BLaER1 treated with 17β-estradiol and CSF1 and Interleukin-3, amounts not matched to agents 10 nM and 100 nM (cell line): ENCODE measurements around the gene NLRP5.
"Not testable (repeated sequence)": the region's sequence is repeated elsewhere in the genome, so short reads cannot be mapped to it uniquely, and the experiment has no call there.

Source experiments
- H3K27ac ChIP-seq, 11 experiments: shearing (Covaris generic); formaldehyde crosslinking; 2 replicates each; pipeline ENCODE4 v1.8.1; 2022
- H3K27me3 ChIP-seq, 11 experiments: shearing (Covaris generic); formaldehyde crosslinking; 2 replicates each; pipeline ENCODE4 v1.8.1; 2022
- H3K36me3 ChIP-seq, 11 experiments: shearing (Covaris generic); formaldehyde crosslinking; 2 replicates each; pipeline ENCODE4 v1.8.1; 2022
- H3K4me1 ChIP-seq, 10 experiments: shearing (Covaris generic); formaldehyde crosslinking; 2 replicates each; pipeline ENCODE4 v1.8.1; 2022
- H3K4me2 ChIP-seq, 11 experiments: shearing (Covaris generic); formaldehyde crosslinking; 2 replicates each; pipeline ENCODE4 v1.8.1; 2022
- H3K4me3 ChIP-seq, 10 experiments: shearing (Covaris generic); formaldehyde crosslinking; 2 replicates each; pipeline ENCODE4 v1.8.1; 2022
- H3K9ac ChIP-seq, 11 experiments: shearing (Covaris generic); formaldehyde crosslinking; 2 replicates each; pipeline ENCODE4 v1.8.1; 2022
- H3K9me3 ChIP-seq, 11 experiments: shearing (Covaris generic); formaldehyde crosslinking; replicated peaks in 1 of 11; 2 replicates each; pipeline ENCODE4 v1.8.1; 2022
- H4K20me1 ChIP-seq, 11 experiments: shearing (Covaris generic); formaldehyde crosslinking; 2 replicates each; pipeline ENCODE4 v1.8.1; 2022
- Cebpa-rat ChIP-seq, 11 experiments: shearing (Covaris generic); IDR thresholded peaks; 2 replicates each; pipeline ENCODE4 v1.8.1; 2022

Gene NLRP5

DNA sequence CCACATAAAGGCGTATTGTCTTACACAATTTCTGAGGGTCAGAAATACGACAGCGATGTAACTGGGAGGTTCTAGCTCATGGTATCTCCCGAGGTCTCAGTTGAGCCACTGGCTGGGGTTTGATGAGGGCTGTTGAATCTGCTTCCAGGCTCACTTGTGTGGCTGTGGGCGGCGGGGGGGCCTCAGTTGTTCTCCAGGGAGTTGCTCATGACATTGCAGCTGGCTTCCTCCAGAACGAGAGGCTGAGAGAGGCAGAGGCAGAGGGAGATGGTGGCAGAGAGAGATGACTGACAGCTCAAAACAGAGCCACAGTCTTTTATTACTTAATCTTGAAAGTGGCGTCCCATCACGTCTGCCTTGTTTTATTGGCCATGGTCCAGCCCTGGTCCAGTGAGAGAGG lies 6.2 kb upstream of the NLRP5 start:
- Histone ChIP-seq H4K20me1 (no peaks in the 10 kb centered on the region), H3K9ac (no peak overlapping the region), H3K36me3 (no peaks in the 10 kb centered on the region), H3K27ac (no peak overlapping the region), H3K27me3 (no peaks in the 10 kb centered on the region), H3K4me3 (no peak overlapping the region), H3K4me2 (peak overlapping the region in 5 of 11 experiments; percentile 1 to 23 (median 14); a peak in 6 of 22 replicates), H3K9me3 (peaks cover 5 to 24% (median 17%) of the 10 kb centered on the region in 11 experiments; a peak in 18 of 22 replicates), H3K4me1 (peaks cover 0 to 7% (median 0%) of the 10 kb centered on the region in 10 experiments; a peak in 5 of 20 replicates)
- no peak for TF ChIP-seq Cebpa-rat (IDR thresholded peaks at IDR 0.05)

DNA sequence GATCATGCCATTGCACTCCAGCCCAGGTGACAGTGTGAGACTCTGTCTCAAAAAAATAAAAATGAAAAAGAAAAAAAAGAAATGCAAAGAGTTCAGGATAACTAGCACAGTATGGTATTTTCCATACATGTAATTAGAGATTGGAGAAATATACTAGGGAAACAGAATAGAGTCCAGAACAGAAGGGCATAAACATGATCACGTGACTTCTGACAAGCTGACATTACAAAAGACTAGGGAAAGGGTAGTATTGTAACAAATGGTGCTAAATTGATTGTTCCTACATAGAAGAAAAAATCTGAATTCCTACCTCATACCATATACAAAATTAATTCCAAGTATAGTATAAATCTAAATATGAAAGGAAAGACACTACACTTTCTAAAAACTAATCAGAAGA lies 1.3 kb upstream of the NLRP5 start:
- Histone ChIP-seq H3K9ac (no peak overlapping the region), H3K36me3 (no peaks in the 10 kb centered on the region), H3K9me3 (peaks cover 0 to 10% (median 7%) of the 10 kb centered on the region in 11 experiments; a peak in 13 of 22 replicates), H3K4me3 (no peak overlapping the region), H3K4me2 (no peak overlapping the region), H3K4me1 (peaks cover 0 to 6% (median 0%) of the 10 kb centered on the region in 10 experiments; a peak in 5 of 20 replicates), H4K20me1 (no peaks in the 10 kb centered on the region), H3K27me3 (no peaks in the 10 kb centered on the region), H3K27ac (no peak overlapping the region)
- TF ChIP-seq Cebpa-rat (IDR thresholded peaks at IDR 0.05): no peak

DNA sequence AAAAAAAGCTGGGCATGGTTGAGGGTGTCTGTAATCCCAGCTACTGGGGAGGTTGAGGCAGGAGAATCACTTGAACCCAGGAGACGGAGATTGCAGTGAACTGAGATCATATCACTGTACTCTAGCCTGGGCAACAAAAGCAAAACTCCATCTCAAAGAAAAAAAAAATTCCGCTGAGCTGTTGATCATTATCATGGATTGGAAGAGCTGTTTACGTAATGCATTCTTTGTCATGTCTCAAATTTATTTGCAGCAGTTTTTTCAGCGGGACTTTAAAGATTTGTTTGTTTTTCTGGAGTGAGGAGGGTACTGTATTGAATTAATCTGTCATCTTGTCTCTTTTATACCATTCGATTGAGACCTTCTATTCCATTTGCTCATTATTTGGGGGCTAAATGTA lies 4.3 kb downstream of the NLRP5 start:
- no peaks in the 10 kb centered on the region for H4K20me1 ChIP-seq
- TF ChIP-seq Cebpa-rat (IDR thresholded peaks at IDR 0.05): no peak
- H3K27ac ChIP-seq: no peak overlapping the region
- no peak overlapping the region for H3K4me3 ChIP-seq
- no peak overlapping the region for H3K4me2 ChIP-seq
- no peaks in the 10 kb centered on the region for H3K27me3 ChIP-seq
- H3K9ac ChIP-seq: no peak overlapping the region
- no peaks in the 10 kb centered on the region for H3K36me3 ChIP-seq
- peaks cover 0 to 7% (median 0%) of the 10 kb centered on the region in 11 experiments; a peak in 5 of 22 replicates for H3K9me3 ChIP-seq
- no peaks in the 10 kb centered on the region for H3K4me1 ChIP-seq

DNA sequence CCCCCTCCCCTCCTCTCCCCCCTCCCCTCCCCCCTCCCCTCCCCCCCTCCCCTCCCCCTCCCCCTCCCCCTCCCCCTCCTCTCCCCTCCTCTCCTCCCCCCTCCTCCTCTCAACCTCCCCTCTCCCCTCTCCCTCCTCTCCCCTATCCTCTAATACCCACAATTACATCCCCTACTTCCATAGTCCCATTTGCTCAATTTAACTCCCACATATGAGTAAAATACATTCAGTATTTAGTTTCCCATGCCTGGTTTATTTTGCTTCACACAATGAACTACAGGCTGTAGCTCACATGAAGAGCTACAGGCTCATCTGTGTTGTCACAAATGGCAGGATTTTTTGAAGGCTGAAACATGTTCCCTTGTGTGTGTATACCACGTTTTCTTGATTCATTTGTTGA lies 6.9 kb downstream of the NLRP5 start:
- Histone ChIP-seq H4K20me1 (no peaks in the 10 kb centered on the region), H3K4me2 (no peak overlapping the region), H3K9me3 (peaks cover 0 to 22% (median 6%) of the 10 kb centered on the region in 11 experiments; a peak in 7 of 22 replicates), H3K27ac (no peak overlapping the region), H3K4me1 (no peaks in the 10 kb centered on the region), H3K27me3 (no peaks in the 10 kb centered on the region), H3K36me3 (no peaks in the 10 kb centered on the region), H3K9ac (no peak overlapping the region), H3K4me3 (no peak overlapping the region)
- no peak for TF ChIP-seq Cebpa-rat (IDR thresholded peaks at IDR 0.05)

DNA sequence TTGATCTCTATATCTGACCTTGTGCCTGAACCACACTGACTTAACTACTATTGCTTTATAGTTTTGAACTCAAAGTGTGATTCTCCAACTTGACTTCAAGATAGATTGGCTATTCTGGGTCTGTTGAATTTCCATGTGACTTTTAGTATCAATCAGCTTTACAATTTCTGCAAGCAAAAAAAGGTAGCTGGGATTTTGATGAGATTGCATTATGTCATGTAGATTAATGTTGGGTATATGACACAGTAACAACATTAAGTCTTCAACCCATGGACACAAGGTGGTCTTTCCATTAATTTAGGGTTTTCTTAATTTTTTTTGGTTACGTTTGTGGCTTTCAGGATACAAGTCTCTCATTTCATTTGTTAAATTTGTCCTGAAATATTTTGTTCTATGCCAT lies 28.2 kb downstream of the NLRP5 start:
- no peak overlapping the region for H3K4me2 ChIP-seq
- no peaks in the 10 kb centered on the region for H4K20me1 ChIP-seq
- H3K9ac ChIP-seq: no peak overlapping the region
- no peak overlapping the region for H3K4me3 ChIP-seq
- H3K36me3 ChIP-seq: no peaks in the 10 kb centered on the region
- no peak overlapping the region for H3K27ac ChIP-seq
- no peaks in the 10 kb centered on the region for H3K27me3 ChIP-seq
- H3K9me3 ChIP-seq: no peaks in the 10 kb centered on the region
- H3K4me1 ChIP-seq: no peaks in the 10 kb centered on the region
- TF ChIP-seq Cebpa-rat (IDR thresholded peaks at IDR 0.05): no peak

DNA sequence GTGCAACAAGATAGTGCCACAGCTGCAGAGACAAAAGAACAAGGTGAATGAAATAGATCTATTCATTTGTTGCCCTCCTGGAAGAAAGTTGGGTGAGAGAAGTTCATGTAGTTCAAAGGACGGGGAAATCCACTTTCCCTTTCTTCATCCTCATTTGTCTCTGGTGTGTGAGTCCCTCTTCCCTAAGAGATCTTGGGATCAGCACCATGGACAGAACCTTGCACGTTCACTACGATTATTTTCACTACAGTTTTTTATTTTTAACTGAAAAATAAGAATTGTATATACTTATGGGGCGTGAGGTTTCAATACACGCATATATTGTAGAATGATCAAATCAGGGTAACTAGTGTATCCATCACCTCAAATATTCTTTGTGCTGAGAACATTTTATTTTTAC lies 29.2 kb downstream of the NLRP5 start:
- TF ChIP-seq Cebpa-rat (IDR thresholded peaks at IDR 0.05): no peak
- no peak overlapping the region for H3K4me2 ChIP-seq
- no peaks in the 10 kb centered on the region for H3K27me3 ChIP-seq
- H3K9me3 ChIP-seq: no peaks in the 10 kb centered on the region
- H4K20me1 ChIP-seq: no peaks in the 10 kb centered on the region
- no peak overlapping the region for H3K9ac ChIP-seq
- no peaks in the 10 kb centered on the region for H3K4me1 ChIP-seq
- no peaks in the 10 kb centered on the region for H3K36me3 ChIP-seq
- no peak overlapping the region for H3K4me3 ChIP-seq
- H3K27ac ChIP-seq: no peak overlapping the region

DNA sequence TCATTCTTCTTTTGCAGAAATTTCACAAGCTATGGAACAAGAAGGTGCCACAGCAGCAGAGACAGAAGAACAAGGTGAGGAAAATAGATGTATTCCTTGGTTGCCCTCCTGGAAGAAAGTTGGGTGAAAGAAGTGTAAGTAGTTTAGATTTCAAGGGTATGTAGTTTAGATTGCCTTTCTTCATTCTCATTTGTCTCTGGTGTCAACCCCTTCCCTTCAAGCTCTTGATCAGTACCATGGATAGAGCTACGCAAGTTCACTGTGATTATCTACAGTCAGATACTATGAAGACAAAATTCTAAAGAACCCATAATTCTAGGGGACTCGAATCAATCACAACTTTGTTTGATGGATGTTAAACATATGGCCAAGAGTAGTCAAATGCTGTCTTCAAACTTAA lies 32.8 kb downstream of the NLRP5 start:
- H3K27me3 ChIP-seq, H3K9ac ChIP-seq, H3K36me3 ChIP-seq, H3K4me2 ChIP-seq, H3K27ac ChIP-seq, H3K4me1 ChIP-seq, H4K20me1 ChIP-seq, H3K9me3 ChIP-seq, H3K4me3 ChIP-seq: not testable (repeated sequence)

DNA sequence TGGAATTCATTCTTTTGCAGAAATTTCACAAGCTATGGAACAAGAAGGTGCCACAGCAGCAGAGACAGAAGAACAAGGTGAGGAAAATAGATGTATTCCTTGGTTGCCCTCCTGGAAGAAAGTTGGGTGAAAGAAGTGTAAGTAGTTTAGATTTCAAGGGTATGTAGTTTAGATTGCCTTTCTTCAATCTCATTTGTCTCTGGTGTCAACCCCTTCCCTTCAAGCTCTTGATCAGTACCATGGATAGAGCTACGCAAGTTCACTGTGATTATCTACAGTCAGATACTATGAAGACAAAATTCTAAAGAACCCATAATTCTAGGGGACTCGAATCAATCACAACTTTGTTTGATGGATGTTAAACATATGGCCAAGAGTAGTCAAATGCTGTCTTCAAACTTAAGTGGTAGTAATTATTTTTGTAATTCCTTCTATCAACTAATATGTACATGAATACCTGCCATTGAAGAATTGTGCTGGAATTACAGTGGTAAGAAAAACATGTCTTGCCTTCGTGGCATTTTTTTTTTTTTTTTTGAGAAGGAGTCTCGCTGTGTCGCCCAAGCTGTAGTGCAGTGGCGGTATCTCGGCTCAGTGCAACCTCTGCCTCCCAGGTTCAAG lies 33.9 kb downstream of the NLRP5 start:
- not testable (repeated sequence) for H3K9me3 ChIP-seq, H3K4me2 ChIP-seq, H3K9ac ChIP-seq, H3K4me1 ChIP-seq, H3K27ac ChIP-seq, H3K27me3 ChIP-seq, H3K36me3 ChIP-seq, H4K20me1 ChIP-seq, H3K4me3 ChIP-seq

DNA sequence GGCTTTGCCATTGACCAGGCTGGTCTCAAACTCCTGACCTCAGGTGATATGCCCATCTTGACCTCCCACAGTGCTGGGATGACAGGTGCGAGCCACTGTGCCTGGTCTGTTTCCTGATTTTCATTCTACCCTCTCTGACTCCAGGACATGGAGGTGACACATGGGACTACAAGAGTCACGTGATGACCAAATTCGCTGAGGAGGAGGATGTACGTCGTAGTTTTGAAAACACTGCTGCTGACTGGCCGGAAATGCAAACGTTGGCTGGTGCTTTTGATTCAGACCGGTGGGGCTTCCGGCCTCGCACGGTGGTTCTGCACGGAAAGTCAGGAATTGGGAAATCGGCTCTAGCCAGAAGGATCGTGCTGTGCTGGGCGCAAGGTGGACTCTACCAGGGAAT lies 40.2 kb downstream of the NLRP5 start:
- Histone ChIP-seq H3K27ac (no peak overlapping the region), H3K4me3 (no peak overlapping the region), H3K9ac (no peak overlapping the region), H3K4me2 (no peak overlapping the region), H3K9me3 (no peaks in the 10 kb centered on the region), H3K36me3 (no peaks in the 10 kb centered on the region), H3K27me3 (no peaks in the 10 kb centered on the region), H4K20me1 (no peaks in the 10 kb centered on the region; a peak in 1 of 22 replicates), H3K4me1 (no peaks in the 10 kb centered on the region)
- no peak for TF ChIP-seq Cebpa-rat (IDR thresholded peaks at IDR 0.05)

DNA sequence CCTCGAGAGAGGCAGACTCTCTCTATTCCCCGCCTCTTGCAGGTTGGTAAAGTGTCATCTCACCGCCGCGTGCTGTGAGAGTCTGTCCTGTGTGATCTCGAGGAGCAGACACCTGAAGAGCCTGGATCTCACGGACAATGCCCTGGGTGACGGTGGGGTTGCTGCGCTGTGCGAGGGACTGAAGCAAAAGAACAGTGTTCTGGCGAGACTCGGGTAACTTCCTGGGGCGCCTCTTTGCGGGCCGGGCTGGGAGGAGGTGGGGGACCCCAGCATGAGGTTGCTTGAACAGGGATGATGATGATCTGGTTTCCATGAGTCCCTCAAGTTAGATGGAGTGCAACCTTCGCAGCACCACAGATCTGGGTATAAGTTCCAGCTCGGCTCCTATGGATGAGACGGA lies 67.0 kb downstream of the NLRP5 start:
- Histone ChIP-seq H3K4me1 (peaks cover 0 to 10% (median 0%) of the 10 kb centered on the region in 10 experiments; a peak in 7 of 20 replicates), H3K9me3 (peaks cover 4 to 18% (median 9%) of the 10 kb centered on the region in 11 experiments; a peak in 19 of 22 replicates), H3K9ac (no peak overlapping the region), H3K4me2 (no peak overlapping the region), H4K20me1 (no peaks in the 10 kb centered on the region), H3K27ac (no peak overlapping the region), H3K36me3 (no peaks in the 10 kb centered on the region), H3K4me3 (no peak overlapping the region), H3K27me3 (no peaks in the 10 kb centered on the region)
- no peak for TF ChIP-seq Cebpa-rat (IDR thresholded peaks at IDR 0.05)
